Testis (tissue), 3 donors: ENCODE measurements around the gene SLAMF1. TPM values are rescaled to one million over a fixed set of nuclear protein-coding genes. Genes with fewer than 3 reads are reported as not detected.
"Not testable (repeated sequence)": the region's sequence is repeated elsewhere in the genome, so short reads cannot be mapped to it uniquely, and the experiment has no call there.

ENCODE experiments used
- DNase-seq: peaks from one replicate; pipeline ENCODE4 v3.0.0-alpha.2; 2019
- H3K27ac ChIP-seq, 2 donors: fragments of 200-600 bp; sonication (generic); one replicate each; pipeline ENCODE4 v1.5.1; 2019
- H3K27me3 ChIP-seq: fragments of 200-600 bp; sonication (generic); one replicate; pipeline ENCODE4 v1.5.1; 2019
- H3K36me3 ChIP-seq: fragments of 200-600 bp; sonication (generic); one replicate; pipeline ENCODE4 v1.5.1; 2017; ENCODE audit warnings: low read depth; ENCODE audit errors: missing control alignments
- H3K4me1 ChIP-seq: fragments of 200-600 bp; sonication (generic); one replicate; pipeline ENCODE4 v1.5.1; 2019
- H3K4me3 ChIP-seq, 2 donors: fragments of 200-600 bp; sonication (generic); one replicate each; pipeline ENCODE4 v1.5.1; 2017 to 2019
- H3K9me3 ChIP-seq: fragments of 200-600 bp; sonication (generic); one replicate; pipeline ENCODE4 v1.5.1; 2017
- CTCF ChIP-seq, 3 experiments: fragments of 450-650 bp in 2 of 3; fragments of 200-600 bp in 1 of 3; sonication (generic) in 1 of 3; IDR thresholded peaks; one replicate each; pipeline ENCODE4 v1.5.1; 2016 to 2019; ENCODE audit warnings: antibody characterized with exemption in 3 of 3, mild to moderate bottlenecking in 2 of 3, moderate library complexity in 1 of 3
- POLR2A ChIP-seq: fragments of 450-650 bp; IDR thresholded peaks from one replicate; pipeline ENCODE4 v1.6.1; 2017; ENCODE audit warnings: antibody characterized with exemption, mild to moderate bottlenecking, moderate library complexity
- WGBS, 2 donors: methylation state at CpG; one replicate each; pipeline ENCODE4 v1.1.5; 2018; 5-methylcytosine and 5-hydroxymethylcytosine counted together
- intact Hi-C: fragments of 100-400 bp; cut with DNase I; formaldehyde crosslinking; loops from one replicate; pipeline ENCODE4 v1.15.1; 2023; ENCODE audit warnings: low total_unique reads
- polyA plus RNA-seq: library from polyadenylated mRNA; stranded (reverse); fragments of 350-450 nt; fragmentation: Illumina TruSeq; extraction: RNeasy Lipid Tissue Mini Kit (QIAGEN cat#74804); gene quantifications from one replicate; pipeline ENCODE4 v1.2.3, GENCODE V29; 2014; ENCODE audit warnings: low read depth, low replicate concordance; ENCODE audit not compliant: insufficient read depth
- total RNA-seq, 2 donors: library from RNA; depleted of rRNA; stranded (reverse); fragments of >200 nt; gene quantifications; one replicate each; pipeline ENCODE4 v1.2.3, GENCODE V29; 2016

The SLAMF1 gene
- total and polyA plus RNA-seq, 3 donors from 2014 or later = 0.47 to 0.75 (median 0.50) TPM

GRCh38 chr1:160597705-160598104 is 49.1 kb downstream of the SLAMF1 start:
- H3K27me3 ChIP-seq = no peaks in the 10 kb centered on the region
- H3K36me3 ChIP-seq = no peaks in the 10 kb centered on the region
- intact Hi-C loops = no loop called here
- H3K4me1 ChIP-seq = no peaks in the 10 kb centered on the region
- DNase-seq = no peak
- no peak overlapping the region for H3K27ac ChIP-seq
- H3K4me3 ChIP-seq = no peak overlapping the region
- TF ChIP-seq CTCF (IDR thresholded peaks at IDR 0.05) = no peak
- no peak for TF ChIP-seq POLR2A
- H3K9me3 ChIP-seq = no peaks in the 10 kb centered on the region
- 78 to 87% methylated on average over 2 of the region's 2 CpGs for WGBS, 2 donors

- H3K36me3 ChIP-seq = no peaks in the 10 kb centered on the region
- H3K27me3 ChIP-seq = no peaks in the 10 kb centered on the region
- H3K9me3 ChIP-seq = no peaks in the 10 kb centered on the region
- H3K4me3 ChIP-seq = no peak overlapping the region
- intact Hi-C loops = no loop called here
- TF ChIP-seq CTCF (IDR thresholded peaks at IDR 0.05) = no peak
- TF ChIP-seq POLR2A = no peak
- DNase-seq = no peak
- 84 to 88% methylated on average over 1 of the region's 1 CpG for WGBS, 2 donors
- H3K27ac ChIP-seq = no peak overlapping the region
- no peaks in the 10 kb centered on the region for H3K4me1 ChIP-seq
Measured at GRCh38 chr1:160597051-160597450, 49.8 kb downstream of the SLAMF1 start.

GRCh38 chr1:160590488-160590887 is 56.4 kb downstream of the SLAMF1 start:
- no peak overlapping the region for H3K27ac ChIP-seq
- no peaks in the 10 kb centered on the region for H3K27me3 ChIP-seq
- intact Hi-C loops = no loop called here
- no peak for TF ChIP-seq POLR2A
- TF ChIP-seq CTCF (IDR thresholded peaks at IDR 0.05) = no peak
- H3K36me3 ChIP-seq = no peaks in the 10 kb centered on the region
- 92 to 97% methylated on average over 1 of the region's 1 CpG for WGBS, 2 donors
- no peak for DNase-seq
- H3K4me1 ChIP-seq = no peaks in the 10 kb centered on the region
- H3K9me3 ChIP-seq = no peaks in the 10 kb centered on the region
- no peak overlapping the region for H3K4me3 ChIP-seq

- no peak for DNase-seq
- Histone ChIP-seq H3K4me3 (no peak overlapping the region), H3K9me3 (no peaks in the 10 kb centered on the region), H3K27me3 (no peaks in the 10 kb centered on the region), H3K36me3 (no peaks in the 10 kb centered on the region), H3K27ac (no peak overlapping the region), H3K4me1 (no peaks in the 10 kb centered on the region)
- no peak for TF ChIP-seq CTCF (IDR thresholded peaks at IDR 0.05)
- no peak for TF ChIP-seq POLR2A
- 78 to 81% methylated on average over 6 of the region's 6 CpGs for WGBS, 2 donors
- intact Hi-C loops = no loop called here
Measured at GRCh38 chr1:160588468-160588867, 58.4 kb downstream of the SLAMF1 start.

- Histone ChIP-seq H3K4me3 (no peak overlapping the region), H3K36me3 (no peaks in the 10 kb centered on the region), H3K4me1 (no peaks in the 10 kb centered on the region), H3K27me3 (no peaks in the 10 kb centered on the region), H3K27ac (no peak overlapping the region), H3K9me3 (no peaks in the 10 kb centered on the region)
- WGBS, 2 donors = 78 to 85% methylated on average over 1 of the region's 1 CpG
- intact Hi-C loops = no loop called here
- no peak for DNase-seq
- TF ChIP-seq POLR2A (no peak), CTCF (IDR thresholded peaks at IDR 0.05) (no peak)
Measured at GRCh38 chr1:160584784-160585183, 62.1 kb downstream of the SLAMF1 start.

GRCh38 chr1:160582976-160583375 is 63.9 kb downstream of the SLAMF1 start:
- intact Hi-C loops, H3K4me3 ChIP-seq, H3K27ac ChIP-seq, H3K9me3 ChIP-seq, DNase-seq, H3K4me1 ChIP-seq, H3K27me3 ChIP-seq, H3K36me3 ChIP-seq: not testable (repeated sequence)
- 85 to 91% methylated on average over 2 of the region's 2 CpGs for WGBS, 2 donors
